Measurements from ENCODE around the gene SMARCB1.

Gene SMARCB1

DNA sequence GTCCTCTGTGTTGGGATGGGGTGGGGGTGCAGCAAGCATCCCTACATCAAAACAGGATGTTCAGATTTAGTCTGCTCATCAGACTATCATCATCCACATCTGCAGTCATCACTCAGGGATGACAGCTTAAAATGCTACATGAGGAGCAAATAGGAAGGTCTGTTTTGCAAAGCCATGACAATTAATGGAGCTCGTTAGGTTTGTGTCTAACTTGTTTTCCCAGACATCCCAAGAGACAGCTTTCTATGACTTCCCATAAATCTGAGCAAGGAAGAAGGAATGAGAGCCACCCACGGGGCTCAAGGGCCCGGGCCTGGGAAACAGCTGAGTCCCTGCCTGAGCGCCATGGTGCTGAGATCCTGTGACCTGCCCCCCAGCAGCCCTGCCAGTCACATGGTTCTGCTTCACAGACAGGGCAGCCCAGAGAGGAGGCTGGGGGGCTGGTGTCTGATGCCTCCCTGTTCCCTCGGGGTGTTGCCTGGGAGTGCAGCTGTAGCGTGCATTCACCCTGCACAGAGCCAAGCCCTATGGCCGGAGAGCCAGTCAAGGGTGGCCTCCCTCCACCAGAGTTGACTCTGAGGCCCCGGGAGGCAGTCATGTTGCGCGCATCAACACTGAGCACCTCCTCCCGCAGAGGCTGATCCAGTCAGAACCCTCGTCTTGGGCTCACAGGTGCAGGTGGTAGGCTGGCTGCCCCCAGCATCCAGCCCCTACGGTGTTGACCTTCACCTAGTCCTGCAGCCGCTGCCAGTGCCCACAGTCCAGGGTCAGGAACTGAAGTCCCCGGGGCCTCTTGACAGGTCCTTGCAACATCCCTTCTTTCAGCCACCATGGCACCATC is 40.0 kb downstream of the SMARCB1 start:
- 0 out of 2 replicates have a peak, but pooled peaks cover 9% of the 10 kb centered on the region for H3F3A ChIP-seq (ENCODE audit: insufficient read depth)
- H3K9ac ChIP-seq (ENCODE audit: low read length), result no peak overlapping the region
- H2AFZ ChIP-seq (ENCODE audit: low read depth, low read length, severe bottlenecking), result no peak overlapping the region
- H3K79me2 ChIP-seq (ENCODE audit: insufficient read depth, low read length), result peaks cover 36% of the 10 kb centered on the region
- H3K9me3 ChIP-seq (ENCODE audit: insufficient read depth, low read length), result no peaks in the 10 kb centered on the region
- H3K27ac ChIP-seq (ENCODE audit: low read depth, low read length), result no peak overlapping the region
- no peak overlapping the region for H3K4me2 ChIP-seq (ENCODE audit: low read depth, low read length, poor library complexity, severe bottlenecking)
- peaks cover 6% of the 10 kb centered on the region; the same call in 1 of the 2 replicates for H4K20me1 ChIP-seq (ENCODE audit: low read depth, low read length)
- no peak overlapping the region for H3K4me3 ChIP-seq (ENCODE audit: insufficient read depth, low read length, poor library complexity, severe bottlenecking)
- H3K27me3 ChIP-seq (ENCODE audit: low read length), result no peaks in the 10 kb centered on the region
- TF ChIP-seq CTCF (IDR thresholded peaks at IDR 0.05; ENCODE audit: insufficient read depth, low read length, poor library complexity, severe bottlenecking) (no peak), EZH2phosphoT487 (conservative IDR thresholded peaks at IDR 0.05; ENCODE audit: low read length) (no peak)
- H3K36me3 ChIP-seq (ENCODE audit: low read length), result peaks cover 3% of the 10 kb centered on the region; the same call in 1 of the 2 replicates
- no peaks in the 10 kb centered on the region for H3K9me2 ChIP-seq (replicated peaks; ENCODE audit: insufficient read depth, low read length)

GRCh38 chr22:23827351-23827995 is 40.7 kb downstream of the SMARCB1 start:
- Histone ChIP-seq H4K20me1 (ENCODE audit: low read depth, low read length) (peaks cover 6% of the 10 kb centered on the region; the same call in 1 of the 2 replicates), H3K4me3 (ENCODE audit: insufficient read depth, low read length, poor library complexity, severe bottlenecking) (no peak overlapping the region), H3K27me3 (ENCODE audit: low read length) (no peaks in the 10 kb centered on the region), H3K9me3 (ENCODE audit: insufficient read depth, low read length) (no peaks in the 10 kb centered on the region), H3K9ac (ENCODE audit: low read length) (no peak overlapping the region), H3K4me2 (ENCODE audit: low read depth, low read length, poor library complexity, severe bottlenecking) (no peak overlapping the region), H3K36me3 (ENCODE audit: low read length) (peaks cover 3% of the 10 kb centered on the region; the same call in 1 of the 2 replicates), H3F3A (ENCODE audit: insufficient read depth) (0 out of 2 replicates have a peak, but pooled peaks cover 9% of the 10 kb centered on the region), H3K9me2 (replicated peaks; ENCODE audit: insufficient read depth, low read length) (no peaks in the 10 kb centered on the region), H2AFZ (ENCODE audit: low read depth, low read length, severe bottlenecking) (no peak overlapping the region), H3K79me2 (ENCODE audit: insufficient read depth, low read length) (peaks cover 40% of the 10 kb centered on the region), H3K27ac (ENCODE audit: low read depth, low read length) (no peak overlapping the region)
- TF ChIP-seq CTCF (IDR thresholded peaks at IDR 0.05; ENCODE audit: insufficient read depth, low read length, poor library complexity, severe bottlenecking) (no peak), EZH2phosphoT487 (conservative IDR thresholded peaks at IDR 0.05; ENCODE audit: low read length) (no peak)

- Histone ChIP-seq H3K79me2 (ENCODE audit: insufficient read depth, low read length) (peaks cover 44% of the 10 kb centered on the region), H2AFZ (ENCODE audit: low read depth, low read length, severe bottlenecking) (no peak overlapping the region), H3K27ac (ENCODE audit: low read depth, low read length) (no peak overlapping the region), H3F3A (ENCODE audit: insufficient read depth) (0 out of 2 replicates have a peak, but pooled peaks cover 9% of the 10 kb centered on the region), H3K9me2 (replicated peaks; ENCODE audit: insufficient read depth, low read length) (no peaks in the 10 kb centered on the region), H3K27me3 (ENCODE audit: low read length) (no peaks in the 10 kb centered on the region), H3K9me3 (ENCODE audit: insufficient read depth, low read length) (no peaks in the 10 kb centered on the region), H3K4me3 (ENCODE audit: insufficient read depth, low read length, poor library complexity, severe bottlenecking) (no peak overlapping the region), H3K4me2 (ENCODE audit: low read depth, low read length, poor library complexity, severe bottlenecking) (no peak overlapping the region), H3K9ac (ENCODE audit: low read length) (no peak overlapping the region), H3K36me3 (ENCODE audit: low read length) (0 out of 2 replicates have a peak, but pooled peaks cover 3% of the 10 kb centered on the region), H4K20me1 (ENCODE audit: low read depth, low read length) (peaks cover 6% of the 10 kb centered on the region; the same call in 1 of the 2 replicates)
- no peak for TF ChIP-seq EZH2phosphoT487 (conservative IDR thresholded peaks at IDR 0.05; ENCODE audit: low read length)
- TF ChIP-seq CTCF (IDR thresholded peaks at IDR 0.05; ENCODE audit: insufficient read depth, low read length, poor library complexity, severe bottlenecking), result no peak
These were observed 42.3 kb downstream of the SMARCB1 start for GRCh38 chr22:23828800-23829680.

Data from SU-DHL-6 (cell line).